Measurements from ENCODE around the gene TRIM40. TPM values are rescaled to one million over a fixed set of nuclear protein-coding genes. Genes with fewer than 3 reads are reported as not detected.

The TRIM40 gene
- total and polyA plus RNA-seq, 9 donors = not detected

- Histone ChIP-seq H3K4me1 (ENCODE audit: insufficient read depth) (no peaks in the 10 kb centered on the region), H3K9me3 (no peaks in the 10 kb centered on the region), H3K27ac (no peak overlapping the region), H3K27me3 (no peaks in the 10 kb centered on the region), H3K36me3 (no peaks in the 10 kb centered on the region), H3K4me3 (no peak overlapping the region)
- TF ChIP-seq CTCF (IDR thresholded peaks at IDR 0.05) (no peak), EP300 (IDR thresholded peaks at IDR 0.05) (no peak), POLR2A (IDR thresholded peaks at IDR 0.05) (no peak)
- intact Hi-C loops (cut with DNase I) = no loop called here
- WGBS, 3 donors = 77 to 92% (median 88%) methylated on average over 9 of the region's 9 CpGs
- DNase-seq = no peak
Observed at GRCh38 chr6:30156774-30157173, 20.8 kb downstream of the TRIM40 start.

GRCh38 chr6:30157581-30157980, 21.6 kb downstream of the TRIM40 start:
- TF ChIP-seq CTCF (IDR thresholded peaks at IDR 0.05) (no peak), POLR2A (IDR thresholded peaks at IDR 0.05) (no peak), EP300 (IDR thresholded peaks at IDR 0.05) (no peak)
- H3K27ac ChIP-seq = no peak overlapping the region

GRCh38 chr6:30157999-30158398, 22.1 kb downstream of the TRIM40 start:
- intact Hi-C loops (cut with DNase I) = no loop called here
- no peak overlapping the region for H3K4me3 ChIP-seq
- no peaks in the 10 kb centered on the region for H3K4me1 ChIP-seq (ENCODE audit: insufficient read depth)
- no peaks in the 10 kb centered on the region for H3K36me3 ChIP-seq
- H3K27me3 ChIP-seq = no peaks in the 10 kb centered on the region
- H3K27ac ChIP-seq = no peak overlapping the region
- H3K9me3 ChIP-seq = no peaks in the 10 kb centered on the region
- DNase-seq = no peak
- TF ChIP-seq EP300 (IDR thresholded peaks at IDR 0.05) (no peak), CTCF (IDR thresholded peaks at IDR 0.05) (no peak), POLR2A (IDR thresholded peaks at IDR 0.05) (no peak)
- WGBS, 3 donors = 82 to 84% (median 83%) methylated on average over 2 of the region's 2 CpGs

More at GRCh38 chr6:30157581-30157980, 21.6 kb downstream of the TRIM40 start:
- no peaks in the 10 kb centered on the region for H3K27me3 ChIP-seq
- H3K4me1 ChIP-seq (ENCODE audit: insufficient read depth) = no peaks in the 10 kb centered on the region
- no peaks in the 10 kb centered on the region for H3K9me3 ChIP-seq
- intact Hi-C loops (cut with DNase I) = no loop called here
- no peak for DNase-seq
- H3K36me3 ChIP-seq = no peaks in the 10 kb centered on the region
- no peak overlapping the region for H3K4me3 ChIP-seq

- DNase-seq = no peak
- no peak for TF ChIP-seq EP300 (IDR thresholded peaks at IDR 0.05)
- TF ChIP-seq POLR2A (IDR thresholded peaks at IDR 0.05) = no peak
- no peak for TF ChIP-seq CTCF (IDR thresholded peaks at IDR 0.05)
- Histone ChIP-seq H3K27me3 (no peaks in the 10 kb centered on the region), H3K27ac (no peak overlapping the region), H3K4me1 (ENCODE audit: insufficient read depth) (no peaks in the 10 kb centered on the region), H3K9me3 (no peaks in the 10 kb centered on the region), H3K36me3 (no peaks in the 10 kb centered on the region), H3K4me3 (no peak overlapping the region)
- 55 to 66% (median 63%) methylated on average over 3 of the region's 3 CpGs for WGBS, 3 donors
- intact Hi-C loops (cut with DNase I) = no loop called here
Observed at GRCh38 chr6:30158475-30159040, 22.6 kb downstream of the TRIM40 start.
